ENCODE results near the gene CDKAL1. TPM values are rescaled to one million over a fixed set of nuclear protein-coding genes. Genes with fewer than 3 reads are reported as not detected.

CDKAL1 gene
- total RNA-seq, 1 experiment from 2014 or later = 16.1 TPM

- Histone ChIP-seq H2AFZ (no peak overlapping the region), H3K27me3 (ENCODE audit: insufficient read depth, low read depth) (no peaks in the 10 kb centered on the region), H3K4me1 (replicated peaks; ENCODE audit: insufficient read depth) (no peaks in the 10 kb centered on the region), H3K9me2 (ENCODE audit: insufficient read depth) (no peaks in the 10 kb centered on the region), H3K9me3 (ENCODE audit: insufficient read depth, low read depth) (no peaks in the 10 kb centered on the region), H3K36me3 (ENCODE audit: low read depth) (no peaks in the 10 kb centered on the region), H3F3A (ENCODE audit: insufficient read depth, low read depth) (no peaks in the 10 kb centered on the region), H3K4me2 (no peak overlapping the region), H4K20me1 (ENCODE audit: insufficient read depth) (no peaks in the 10 kb centered on the region), H3K79me2 (ENCODE audit: low read depth) (no peaks in the 10 kb centered on the region), H3K4me3 (no peak overlapping the region), H3K27ac (no peak overlapping the region)
- TF ChIP-seq CTCF (conservative IDR thresholded peaks at IDR 0.05) (no peak), EZH2 (IDR thresholded peaks at IDR 0.05; ENCODE audit: low read depth) (no peak)
- ChIA-PET POLR2A (ENCODE audit: unreplicated experiment) (no interaction called here), CTCF (no interaction called here)
- no peak for DNase-seq
- no TSS peak for BruUV-seq (replicated peaks)
- intact Hi-C loops (cut with micrococcal nuclease; ENCODE audit: unreplicated experiment) = no loop called here
Measured at GRCh38 chr6:21182589-21182988, 648.3 kb downstream of the CDKAL1 start.

GRCh38 chr6:21185861-21186478, 651.7 kb downstream of the CDKAL1 start:
- H3K27ac ChIP-seq = no peak overlapping the region
- H3K4me3 ChIP-seq = no peak overlapping the region
- DNase-seq = no peak
- ChIA-PET POLR2A (ENCODE audit: unreplicated experiment) (no interaction called here), CTCF (no interaction called here)
- no peak overlapping the region for H2AFZ ChIP-seq
- no peaks in the 10 kb centered on the region for H3K36me3 ChIP-seq (ENCODE audit: low read depth)
- H4K20me1 ChIP-seq (ENCODE audit: insufficient read depth) = no peaks in the 10 kb centered on the region
- H3K9me2 ChIP-seq (ENCODE audit: insufficient read depth) = no peaks in the 10 kb centered on the region
- intact Hi-C loops (cut with micrococcal nuclease; ENCODE audit: unreplicated experiment) = no loop called here
- H3K79me2 ChIP-seq (ENCODE audit: low read depth) = no peaks in the 10 kb centered on the region
- H3K4me2 ChIP-seq = no peak overlapping the region
- no peaks in the 10 kb centered on the region for H3K9me3 ChIP-seq (ENCODE audit: insufficient read depth, low read depth)
- no peaks in the 10 kb centered on the region for H3K4me1 ChIP-seq (replicated peaks; ENCODE audit: insufficient read depth)
- no peaks in the 10 kb centered on the region for H3K27me3 ChIP-seq (ENCODE audit: insufficient read depth, low read depth)
- H3F3A ChIP-seq (ENCODE audit: insufficient read depth, low read depth) = no peaks in the 10 kb centered on the region
- TF ChIP-seq EZH2 (IDR thresholded peaks at IDR 0.05; ENCODE audit: low read depth) = no peak
- no peak for TF ChIP-seq CTCF (conservative IDR thresholded peaks at IDR 0.05)
- BruUV-seq (replicated peaks) = no TSS peak

GRCh38 chr6:21186479-21187055, 652.3 kb downstream of the CDKAL1 start:
- no peak for DNase-seq
- Histone ChIP-seq H3F3A (ENCODE audit: insufficient read depth, low read depth) (no peaks in the 10 kb centered on the region), H3K79me2 (ENCODE audit: low read depth) (no peaks in the 10 kb centered on the region), H3K36me3 (ENCODE audit: low read depth) (no peaks in the 10 kb centered on the region), H2AFZ (no peak overlapping the region), H3K9me2 (ENCODE audit: insufficient read depth) (no peaks in the 10 kb centered on the region), H3K4me2 (no peak overlapping the region), H3K27me3 (ENCODE audit: insufficient read depth, low read depth) (no peaks in the 10 kb centered on the region), H3K27ac (no peak overlapping the region), H3K4me1 (replicated peaks; ENCODE audit: insufficient read depth) (no peaks in the 10 kb centered on the region), H4K20me1 (ENCODE audit: insufficient read depth) (no peaks in the 10 kb centered on the region), H3K4me3 (no peak overlapping the region), H3K9me3 (ENCODE audit: insufficient read depth, low read depth) (no peaks in the 10 kb centered on the region)
- ChIA-PET POLR2A (ENCODE audit: unreplicated experiment) (no interaction called here), CTCF (no interaction called here)
- no peak for TF ChIP-seq CTCF (conservative IDR thresholded peaks at IDR 0.05)
- no TSS peak for BruUV-seq (replicated peaks)
- intact Hi-C loops (cut with micrococcal nuclease; ENCODE audit: unreplicated experiment) = no loop called here
